Left renal cortex interstitium (tissue), 4 donors: ENCODE measurements around the gene RNF144A. TPM values are rescaled to one million over a fixed set of nuclear protein-coding genes. Genes with fewer than 3 reads are reported as not detected.
"Not testable (repeated sequence)": the region's sequence is repeated elsewhere in the genome, so short reads cannot be mapped to it uniquely, and the experiment has no call there.

Experiments
- DNase-seq, 4 donors: peaks; one replicate each; pipeline ENCODE4 v3.0.0-alpha.2; 2013; ENCODE audit warnings: low read depth in 4 of 4, low spot score in 2 of 4, missing footprints in 1 of 4
- polyA plus RNA-seq, 4 donors: library from polyadenylated mRNA; unstranded; fragments of 120-200 nt; gene quantifications; one replicate each; pipeline ENCODE4 v1.2.1, GENCODE V29; 2013; ENCODE audit not compliant: insufficient read length in 4 of 4

Gene RNF144A
- polyA plus RNA-seq, 4 donors = 56.4 to 65.6 (median 61.1) TPM

DNA sequence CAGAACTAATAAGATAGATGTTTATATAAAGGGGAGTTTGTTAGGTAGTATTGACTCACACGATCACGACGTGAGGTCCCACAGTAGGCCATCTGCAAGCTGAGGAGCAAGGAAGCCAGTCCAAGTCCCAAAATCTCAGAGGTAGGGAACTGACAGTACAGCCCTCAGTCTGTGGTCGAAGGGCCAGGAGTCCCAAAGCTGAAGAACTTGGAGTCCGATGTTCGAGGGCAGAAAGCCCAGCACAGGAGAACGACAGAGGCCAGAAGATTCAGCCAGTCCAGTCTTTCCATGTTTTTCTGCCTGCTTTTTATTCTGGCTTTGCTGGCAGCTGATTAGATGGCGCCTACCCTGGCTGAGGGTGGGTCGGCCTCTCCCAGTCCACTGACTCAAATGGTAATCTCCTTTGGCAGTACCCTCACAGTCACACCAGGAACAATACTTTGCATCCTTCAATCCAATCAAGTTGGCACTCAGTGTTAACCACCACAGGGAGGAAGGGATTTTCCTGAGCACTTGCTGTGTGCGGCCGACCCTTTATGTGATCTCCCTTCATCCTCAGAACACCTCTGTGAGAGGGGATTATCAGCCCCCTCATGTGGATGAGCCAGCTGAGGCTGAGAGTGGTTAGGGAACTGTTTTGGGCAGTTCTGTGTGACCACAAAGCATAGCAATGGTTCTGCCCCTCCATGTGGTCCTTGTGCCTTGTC, 78.3 kb downstream of the RNF144A start:
- DNase-seq = no peak

DNA sequence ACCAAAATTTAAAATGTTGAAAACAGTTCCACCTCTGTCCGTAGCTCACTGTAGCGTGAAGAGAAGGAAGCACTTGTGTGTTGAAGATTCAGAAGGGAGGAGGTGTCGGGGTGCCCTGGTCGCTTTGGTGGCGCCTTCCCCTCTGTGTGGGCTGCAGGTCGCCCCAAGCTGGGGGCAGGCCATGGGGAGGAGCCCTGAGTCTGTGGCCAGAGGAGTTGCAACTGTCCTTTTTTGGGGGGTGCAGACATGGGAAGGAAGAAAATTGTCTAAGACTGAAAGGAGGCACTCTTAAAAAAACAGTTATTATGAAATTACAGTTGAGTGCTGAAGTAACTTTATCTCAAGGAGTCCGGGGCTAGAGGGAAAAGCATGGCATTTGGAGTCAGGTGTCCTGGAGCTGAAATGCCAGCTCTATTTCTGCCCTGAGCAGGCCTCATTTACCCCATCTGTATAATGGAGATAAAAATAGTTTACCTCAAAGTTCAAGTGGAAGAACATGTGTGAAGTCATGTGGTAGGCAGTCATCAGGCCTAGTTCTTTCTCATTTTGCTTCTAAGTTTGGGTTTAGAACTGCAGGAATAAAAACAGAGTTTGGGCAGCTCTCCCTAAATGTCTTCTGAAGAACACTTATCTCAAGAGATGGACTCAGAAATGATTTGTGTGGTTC, 82.1 kb downstream of the RNF144A start:
- no peak for DNase-seq

DNA sequence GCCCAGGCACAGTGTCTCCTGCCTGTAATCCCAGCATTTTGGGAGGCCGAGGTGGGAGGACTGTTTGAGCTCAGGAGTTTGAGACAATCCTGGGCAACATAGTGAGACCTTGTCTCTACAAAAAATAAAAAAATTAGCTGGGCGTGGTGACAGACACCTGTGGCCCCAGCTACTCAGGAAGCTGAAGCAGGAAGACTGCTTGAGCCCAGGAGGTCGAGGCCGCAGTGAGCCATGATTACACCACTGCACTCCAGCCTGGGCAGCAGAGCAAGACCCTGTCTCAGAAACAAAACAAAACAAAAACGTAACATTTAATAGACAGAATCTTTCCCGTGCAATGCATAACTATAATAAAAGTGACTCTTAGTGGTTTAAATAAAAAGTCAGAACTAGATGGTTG, 84.2 kb downstream of the RNF144A start:
- not testable (repeated sequence) for DNase-seq

DNA sequence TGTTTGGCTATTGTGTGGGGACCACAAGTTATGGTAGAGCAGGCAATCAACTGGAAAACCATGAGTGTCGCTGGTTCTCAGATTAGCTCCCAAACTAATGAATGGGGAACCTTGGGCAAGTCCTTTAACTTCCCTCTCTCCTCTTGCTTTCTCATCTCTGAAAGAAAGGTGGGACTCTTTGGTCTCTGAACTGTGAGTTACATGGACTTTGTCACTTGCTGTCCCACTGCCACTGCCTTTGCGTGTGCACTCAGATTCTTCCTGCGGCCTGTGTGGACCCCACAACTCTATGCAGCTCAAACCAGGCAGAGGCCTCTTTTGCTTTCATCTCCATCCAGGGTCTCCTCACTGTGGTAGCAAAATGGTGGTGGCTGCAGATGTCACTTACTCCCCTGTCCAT, 86.7 kb downstream of the RNF144A start:
- no peak for DNase-seq

DNA sequence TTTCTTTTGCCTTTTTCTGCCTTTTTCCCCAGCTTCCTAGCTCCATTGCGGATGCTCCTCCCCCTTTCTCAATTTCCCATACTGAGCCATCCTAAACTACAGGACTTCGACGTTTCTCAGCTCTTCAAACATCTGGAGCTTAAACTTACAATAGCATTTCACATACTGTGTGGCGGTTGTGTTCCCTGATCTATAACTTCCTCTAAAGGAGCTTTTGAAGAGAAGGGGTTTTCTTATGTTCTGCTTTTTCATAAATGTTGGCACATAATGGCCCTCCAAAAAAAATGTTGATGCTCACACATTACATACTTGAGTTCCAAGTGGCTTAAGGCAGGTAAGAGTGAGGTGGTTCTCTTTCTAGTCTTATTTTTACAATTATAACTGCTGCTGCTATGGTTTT, 87.4 kb downstream of the RNF144A start:
- no peak for DNase-seq

DNA sequence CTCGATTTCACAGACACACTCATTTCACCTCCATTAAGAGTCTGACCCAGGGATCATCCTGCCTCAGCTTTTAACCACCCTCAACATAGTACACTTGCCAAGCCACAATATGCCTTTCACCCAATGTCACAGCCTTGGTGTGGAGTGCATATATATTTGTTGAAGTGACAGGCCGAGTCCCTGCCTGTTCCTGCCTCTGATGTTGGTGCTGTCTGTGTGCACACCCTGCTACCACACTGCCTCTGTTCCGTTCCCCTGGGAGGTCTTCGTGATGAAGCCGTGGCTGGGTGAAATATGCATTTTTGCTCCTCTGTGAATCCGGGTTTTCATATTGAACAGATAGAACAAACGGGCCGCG, 90.3 kb downstream of the RNF144A start:
- DNase-seq = no peak

DNA sequence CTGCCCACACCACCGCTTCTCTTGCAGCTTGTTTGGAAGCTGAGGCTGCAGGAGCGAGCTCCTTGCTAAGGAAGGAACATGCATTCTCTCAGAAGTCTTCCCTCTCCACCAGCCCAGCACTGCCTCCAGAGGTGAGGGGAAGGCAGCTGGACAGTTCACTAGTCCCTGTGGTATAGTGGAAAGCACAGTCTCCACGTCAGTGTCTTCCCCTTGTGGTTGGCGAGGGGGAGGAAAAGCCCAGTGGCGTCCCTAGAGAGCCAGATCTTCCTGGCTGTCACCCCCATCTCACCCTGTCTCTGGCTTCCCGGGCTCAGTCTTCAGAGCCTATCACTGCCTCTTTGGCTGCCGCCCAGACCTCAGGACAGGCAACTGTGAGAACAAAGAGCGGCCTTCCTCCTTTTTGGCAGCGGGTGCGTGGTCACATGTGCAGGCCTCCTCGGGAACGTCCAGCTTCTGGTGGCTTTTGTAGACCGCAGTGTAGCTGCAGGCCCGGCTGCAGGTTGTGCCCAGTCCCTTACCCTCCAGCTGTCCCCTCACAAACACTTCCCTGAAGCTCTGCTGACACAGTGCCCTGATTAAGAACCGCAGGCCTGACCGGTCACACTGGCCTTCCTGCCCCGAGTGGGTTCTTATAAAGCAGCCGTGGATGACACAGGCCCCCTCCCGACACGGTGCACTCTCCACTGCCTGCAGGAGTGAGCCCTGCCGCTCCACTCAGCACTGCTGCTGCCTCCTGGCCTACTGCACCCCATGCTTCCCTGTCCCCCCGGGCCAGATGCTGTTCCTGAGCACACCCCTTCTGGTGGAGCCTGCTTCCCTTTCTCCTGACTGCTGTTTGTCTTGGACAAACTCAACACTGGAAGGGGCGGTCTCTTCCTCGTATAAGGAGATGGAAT, 90.9 kb downstream of the RNF144A start:
- DNase-seq = no peak

DNA sequence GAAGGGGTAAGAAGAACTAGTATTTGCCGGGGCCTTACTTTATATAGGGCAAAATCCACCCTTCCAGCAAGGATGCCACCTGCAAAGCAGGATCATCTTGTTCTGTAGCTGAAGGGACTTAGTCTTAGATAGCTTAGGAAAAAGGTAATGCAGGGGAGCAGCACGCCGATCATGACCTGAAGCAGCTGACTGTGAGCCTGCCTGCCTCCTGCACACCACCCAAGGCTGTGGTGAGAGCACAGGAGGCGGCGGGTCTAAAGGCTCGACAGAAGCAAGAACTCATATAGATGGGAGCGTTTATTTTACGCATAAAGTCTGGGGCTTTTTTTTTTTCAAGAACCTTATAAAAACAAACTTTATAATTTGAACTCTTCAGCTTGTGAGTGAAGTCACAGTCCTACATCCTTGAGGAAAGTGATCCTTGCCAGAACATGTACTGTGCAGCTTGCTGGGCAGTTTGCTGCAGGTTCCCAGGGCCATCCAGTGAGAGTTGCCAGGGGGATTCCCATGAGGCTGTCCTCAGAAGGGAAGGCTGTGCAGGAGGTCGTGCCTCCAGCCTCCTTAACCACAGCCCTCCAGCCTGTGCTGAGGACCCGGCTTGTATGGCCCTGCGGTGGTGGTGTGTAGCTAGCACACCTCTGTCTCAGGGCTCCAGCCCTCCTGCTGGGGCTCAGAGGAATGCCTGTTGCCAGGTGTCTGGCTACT, 92.1 kb downstream of the RNF144A start:
- DNase-seq = no peak

DNA sequence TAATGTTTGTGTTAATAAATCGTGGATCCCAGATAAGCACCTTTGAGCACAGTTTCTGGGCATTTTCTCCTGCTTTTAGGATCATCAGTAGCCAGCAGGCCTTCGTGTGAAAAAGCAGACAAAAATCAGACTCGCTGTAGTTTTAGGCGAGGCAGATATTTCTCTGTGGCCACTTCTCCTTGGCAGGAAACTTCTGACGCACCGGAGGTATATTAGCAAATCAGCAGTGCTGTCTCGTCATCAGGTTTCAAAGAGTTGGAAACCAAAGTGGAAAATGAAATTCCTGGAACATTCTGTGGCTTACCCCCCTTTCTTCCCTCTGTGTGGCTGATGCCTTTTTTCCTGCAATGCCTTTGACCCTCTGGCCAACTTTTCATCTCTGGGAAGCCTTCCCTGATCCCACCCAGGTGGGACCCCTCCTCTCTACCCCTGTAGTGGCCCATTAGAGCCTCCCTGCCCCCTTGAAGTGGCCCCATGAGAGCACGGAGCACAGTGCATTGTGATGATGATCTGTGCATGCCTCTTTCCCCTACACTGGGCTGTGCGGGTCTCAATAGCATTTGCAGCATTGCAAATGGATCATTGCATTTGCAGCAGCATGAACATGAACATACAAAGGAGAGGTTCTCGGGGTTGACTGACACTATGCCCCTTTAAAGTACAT, 93.3 kb downstream of the RNF144A start:
- no peak for DNase-seq

DNA sequence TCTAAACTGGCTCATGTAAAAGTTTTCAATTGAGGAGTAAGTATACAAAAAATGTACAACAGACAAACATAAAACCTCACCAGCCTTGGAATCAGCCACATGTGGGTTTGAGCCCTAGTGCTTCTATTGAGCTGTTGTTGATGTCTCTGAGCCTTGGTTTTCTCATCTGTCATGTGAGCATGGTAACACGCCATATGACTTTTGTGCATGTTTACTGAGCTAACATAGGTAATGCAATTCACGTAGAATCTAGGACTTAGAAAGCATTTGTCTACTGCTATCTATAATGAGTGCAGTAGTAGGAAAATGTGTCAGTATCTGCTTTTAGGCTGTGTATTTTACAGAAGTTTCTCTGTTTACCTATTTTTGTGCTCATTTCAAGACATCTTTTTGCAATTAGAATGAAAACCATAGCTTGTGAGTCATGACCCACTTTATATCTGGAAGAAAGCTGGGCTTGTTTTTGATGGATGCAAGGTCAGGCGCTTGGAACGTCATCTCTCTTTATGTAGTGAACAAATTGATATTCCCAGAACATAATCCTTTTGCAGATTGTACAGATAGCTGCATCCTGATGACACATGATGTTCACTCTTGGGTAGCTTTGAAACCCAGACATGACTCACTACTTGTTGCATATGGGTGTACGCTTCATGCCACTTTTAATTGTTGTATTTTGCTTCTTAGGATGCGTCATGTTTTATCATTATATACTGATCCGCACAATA, 94.3 kb downstream of the RNF144A start:
- DNase-seq = no peak

DNA sequence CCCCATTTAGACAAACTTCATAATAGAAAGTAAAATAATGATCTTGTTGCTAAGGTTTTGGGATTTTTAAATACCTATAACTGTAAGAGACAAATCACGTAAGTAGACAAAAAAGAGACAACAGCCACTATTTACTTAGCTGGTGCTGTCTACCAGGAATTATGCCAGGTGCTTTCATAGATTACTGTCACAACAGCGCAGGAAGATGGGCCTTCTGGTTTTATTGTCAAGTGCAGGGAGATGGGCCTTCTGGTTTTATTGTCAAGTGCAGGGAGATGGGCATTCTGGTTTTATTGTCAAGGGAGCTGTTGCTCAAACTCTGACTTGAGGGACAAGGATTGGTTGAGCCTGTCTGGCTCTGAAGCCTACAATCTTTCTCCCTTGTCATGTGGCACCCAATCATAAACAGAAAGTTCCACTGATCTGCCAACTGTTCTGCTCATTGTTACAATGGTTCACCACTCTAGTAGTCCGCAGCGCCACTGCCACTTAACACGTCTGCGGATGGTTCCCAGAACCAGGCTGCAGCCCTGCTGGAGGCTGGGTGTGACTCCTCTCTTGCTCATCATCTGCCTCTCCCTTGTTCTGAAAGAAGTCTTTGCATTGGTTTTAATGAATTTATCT, 95.0 kb downstream of the RNF144A start:
- no peak for DNase-seq

DNA sequence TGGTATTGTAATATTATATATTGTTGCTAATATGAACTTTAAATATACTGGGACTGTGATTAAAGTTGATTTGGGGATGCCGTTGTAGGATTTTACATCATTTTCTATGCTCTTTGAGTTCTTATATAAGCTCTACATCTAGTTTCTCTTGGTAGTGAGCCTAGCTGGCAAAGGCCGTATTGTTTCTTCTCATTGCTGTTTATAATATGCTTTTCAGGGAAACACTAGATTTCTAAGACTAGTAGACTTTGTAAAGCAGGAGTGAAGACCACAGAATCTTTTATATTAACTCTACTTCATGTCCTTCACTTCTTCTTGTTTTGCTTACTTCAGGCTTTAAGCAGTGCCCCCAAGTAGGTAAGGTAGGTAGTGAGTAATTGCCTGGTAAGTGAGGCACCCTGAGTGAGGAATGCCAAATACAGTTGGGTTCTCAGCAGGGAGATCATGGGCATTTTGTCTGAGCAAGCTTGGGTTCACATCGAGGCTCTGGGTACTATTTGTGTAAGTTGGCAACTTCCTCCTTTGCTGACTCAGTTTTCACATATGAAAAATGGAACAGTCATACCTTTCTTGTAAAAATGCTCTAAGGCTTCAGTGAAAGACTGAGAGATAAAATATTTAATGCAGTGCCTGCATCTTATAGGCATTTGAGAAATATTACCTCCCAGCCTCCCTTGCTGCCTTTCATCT, 96.4 kb downstream of the RNF144A start:
- DNase-seq = no peak

DNA sequence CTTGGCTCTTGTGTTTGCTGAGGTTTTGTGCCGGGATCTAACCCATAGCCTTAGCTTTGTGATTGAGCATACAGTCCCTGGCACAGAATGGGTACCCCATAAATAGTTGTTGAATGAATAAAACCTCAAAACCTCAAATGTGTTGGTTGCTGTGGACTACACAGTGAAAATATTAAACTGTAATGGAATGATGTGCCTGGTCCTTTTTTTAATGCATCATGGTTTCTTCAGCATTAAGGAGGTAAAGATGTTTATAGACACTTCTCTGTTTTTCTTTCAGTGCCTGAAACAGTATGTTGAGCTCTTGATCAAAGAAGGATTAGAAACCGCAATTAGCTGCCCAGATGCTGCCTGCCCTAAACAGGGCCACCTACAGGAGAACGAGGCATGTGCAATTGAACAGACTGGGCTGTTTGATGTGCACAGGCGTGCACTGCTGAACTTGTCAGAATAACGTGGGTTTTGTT, 97.0 kb downstream of the RNF144A start:
- DNase-seq = no peak

DNA sequence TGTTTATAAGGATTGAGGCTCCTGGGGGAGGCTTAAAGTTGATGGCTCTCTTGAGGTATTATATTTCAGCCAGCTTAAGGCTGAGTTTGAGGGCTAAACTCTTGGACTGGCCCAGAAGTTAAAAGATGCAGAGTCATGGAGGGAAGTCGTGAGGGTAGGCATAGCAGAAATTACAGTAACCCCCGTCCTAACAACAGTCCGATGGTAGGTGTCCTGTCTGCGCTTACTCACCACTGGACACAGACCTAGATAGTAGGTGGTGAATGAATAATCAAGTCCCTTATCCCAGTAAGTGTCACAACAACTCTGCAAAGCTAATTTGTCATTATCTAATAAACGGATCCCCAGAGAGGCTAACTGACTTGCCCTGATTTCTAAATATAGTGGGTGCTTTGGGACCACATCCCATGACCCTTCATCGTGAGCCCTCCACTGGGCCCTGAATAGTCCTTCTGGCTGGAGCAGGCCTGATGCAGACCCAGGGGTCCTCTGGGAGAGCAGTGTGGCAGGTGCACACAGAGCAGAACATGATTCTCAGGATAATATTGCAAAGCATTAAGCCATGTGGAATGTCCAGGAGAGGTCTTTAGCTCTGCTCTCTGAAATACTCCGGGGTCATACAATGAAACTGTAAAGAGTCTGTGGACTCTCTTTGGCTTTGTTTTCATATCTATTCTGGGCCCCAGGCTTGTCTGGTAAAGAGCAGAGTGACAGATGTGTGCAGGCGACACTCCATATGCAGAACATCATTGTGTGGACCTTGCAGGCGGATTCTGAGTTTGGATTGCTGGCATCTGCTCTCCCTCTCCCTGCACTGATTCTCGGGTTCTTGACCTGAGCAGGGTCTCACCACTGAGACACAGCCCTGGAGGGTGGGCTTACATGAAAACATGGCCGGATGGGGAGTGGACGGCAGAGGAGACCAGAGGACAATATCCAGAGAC, 98.1 kb downstream of the RNF144A start:
- DNase-seq = no peak

DNA sequence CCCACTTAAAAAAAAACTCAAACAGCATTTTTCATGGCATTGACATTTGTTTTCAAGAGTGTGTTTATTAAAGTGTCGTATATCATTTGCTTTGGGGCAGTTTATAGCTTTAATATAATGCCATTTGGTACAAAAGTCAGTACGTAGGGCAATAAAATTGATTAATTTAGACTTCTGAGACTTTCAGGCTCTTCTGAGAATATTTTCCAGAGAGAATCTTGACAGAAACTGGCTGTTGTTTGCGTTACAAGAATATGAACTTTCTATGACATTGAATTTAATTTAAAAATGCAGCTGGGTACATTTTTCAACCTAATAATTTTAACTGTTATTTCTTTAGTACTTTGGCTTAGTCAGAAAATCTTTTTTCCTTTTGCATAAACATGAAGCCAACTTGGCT, 98.9 kb downstream of the RNF144A start:
- no peak for DNase-seq

DNA sequence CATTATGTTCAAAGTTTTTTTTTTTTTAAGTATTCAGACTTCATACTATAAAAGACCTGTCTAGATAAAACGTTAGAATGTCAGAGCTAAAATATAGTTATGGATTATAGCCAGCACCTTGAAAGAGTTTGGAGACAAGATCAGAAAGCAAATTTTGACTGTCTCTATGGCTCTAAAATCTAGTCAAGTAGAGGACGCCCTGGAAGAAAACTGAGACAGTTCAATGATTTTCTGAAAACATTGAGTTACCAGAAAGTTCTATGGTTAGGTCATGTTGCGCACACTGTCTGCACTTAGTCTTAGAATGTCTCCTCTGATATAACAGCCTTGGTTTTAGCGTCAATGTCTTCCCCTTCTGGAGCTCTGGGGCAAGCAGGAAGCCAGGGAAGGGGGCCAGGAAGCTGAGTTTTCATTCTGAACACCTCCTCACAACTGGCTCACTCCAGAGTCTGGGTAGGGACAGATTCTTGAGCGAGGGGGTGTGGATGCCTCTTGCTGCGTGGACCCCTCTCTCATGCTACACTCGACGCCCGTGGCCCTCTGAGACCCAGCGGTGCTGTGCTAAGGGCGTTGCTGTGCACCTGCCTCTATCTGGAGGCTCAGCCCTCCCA, 99.5 kb downstream of the RNF144A start:
- DNase-seq = no peak

DNA sequence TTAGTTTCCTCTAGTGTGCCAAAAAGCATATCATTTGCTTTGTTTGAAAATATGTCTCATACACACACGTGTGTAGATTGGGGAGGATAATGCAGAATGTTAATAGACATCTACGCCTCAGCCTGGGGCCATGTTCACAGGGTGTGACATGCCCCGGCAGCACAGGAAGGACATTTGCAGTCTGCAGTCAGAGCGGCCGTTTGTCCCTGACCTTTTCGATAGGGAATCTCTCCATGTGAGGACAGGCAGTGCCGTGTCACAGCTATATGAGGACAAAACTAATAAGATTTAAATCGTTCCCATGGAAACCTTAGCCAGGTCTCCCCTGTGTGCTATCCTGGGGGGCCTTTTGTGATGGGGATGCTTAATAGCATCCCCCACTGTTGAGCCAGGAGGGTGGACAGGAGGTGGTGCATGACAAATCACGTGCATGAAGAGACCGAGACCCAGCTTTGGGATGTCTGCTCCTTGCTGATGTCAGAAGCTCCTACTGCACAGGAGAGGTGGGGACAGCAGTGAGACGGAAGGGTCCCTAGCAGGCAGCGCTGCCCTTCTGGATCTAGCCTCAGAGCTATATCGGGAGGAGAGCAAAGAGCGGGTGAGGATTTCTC, 100.6 kb downstream of the RNF144A start:
- DNase-seq = no peak
